Calu3 (cell line): Measurements from ENCODE around the gene TNRC6C. TPM values are rescaled to one million over a fixed set of nuclear protein-coding genes. Genes with fewer than 3 reads are reported as not detected.

Experiments used
- BruUV-seq: library from RNA; stranded (reverse); fragments of 400-500 nt; replicated peaks from 2 replicates; lab custom pipeline; 2021; lab: Mats Ljungman, UMichigan
- CTCF ChIA-PET: fragments of 300-600 bp; sonication (Branson Sonifier 250); formaldehyde crosslinking; loops from one replicate; lab custom pipeline; 2022; ENCODE audit warnings: antibody characterized with exemption; lab: Charles Lee
- DNase-seq: peaks from one replicate; pipeline ENCODE4 v3.0.0; 2022
- H3K27ac Mint-ChIP-seq: one replicate; pipeline ENCODE4 v1.8.0; 2022; ENCODE audit warnings: mixed read lengths; ENCODE audit not compliant: unreplicated experiment
- H3K27me3 Mint-ChIP-seq: one replicate; pipeline ENCODE4 v1.8.0; 2022; ENCODE audit warnings: mixed read lengths; ENCODE audit not compliant: unreplicated experiment
- H3K36me3 Mint-ChIP-seq: one replicate; pipeline ENCODE4 v1.8.0; 2022; ENCODE audit warnings: mild to moderate bottlenecking, moderate library complexity, mixed read lengths; ENCODE audit not compliant: insufficient read depth, unreplicated experiment
- H3K4me1 Mint-ChIP-seq: one replicate; pipeline ENCODE4 v1.8.0; 2022; ENCODE audit warnings: mild to moderate bottlenecking, low read depth, mixed read lengths; ENCODE audit not compliant: unreplicated experiment
- H3K4me3 Mint-ChIP-seq: one replicate; pipeline ENCODE4 v1.8.0; 2022; ENCODE audit warnings: mild to moderate bottlenecking, low read depth, moderate library complexity, mixed read lengths; ENCODE audit not compliant: unreplicated experiment
- H3K9me3 Mint-ChIP-seq: one replicate; pipeline ENCODE4 v1.8.0; 2022; ENCODE audit warnings: low read depth, mixed read lengths; ENCODE audit not compliant: unreplicated experiment
- CTCF ChIP-seq: fragments of 200-600 bp; IDR thresholded peaks from one replicate; pipeline ENCODE4 v1.8.0; 2022; ENCODE audit warnings: antibody characterized with exemption; ENCODE audit not compliant: unreplicated experiment
- intact Hi-C: fragments of 100-400 bp; cut with micrococcal nuclease; formaldehyde crosslinking; loops from one replicate; pipeline ENCODE4 v1.10.0; 2022; ENCODE audit not compliant: unreplicated experiment
- total RNA-seq: library from RNA; stranded (reverse); gene quantifications from 2 replicates; pipeline ENCODE4 v1.2.3, GENCODE V29; 2022

TNRC6C gene
- total RNA-seq, 1 experiment from 2014 or later, result 18.2 TPM

DNA sequence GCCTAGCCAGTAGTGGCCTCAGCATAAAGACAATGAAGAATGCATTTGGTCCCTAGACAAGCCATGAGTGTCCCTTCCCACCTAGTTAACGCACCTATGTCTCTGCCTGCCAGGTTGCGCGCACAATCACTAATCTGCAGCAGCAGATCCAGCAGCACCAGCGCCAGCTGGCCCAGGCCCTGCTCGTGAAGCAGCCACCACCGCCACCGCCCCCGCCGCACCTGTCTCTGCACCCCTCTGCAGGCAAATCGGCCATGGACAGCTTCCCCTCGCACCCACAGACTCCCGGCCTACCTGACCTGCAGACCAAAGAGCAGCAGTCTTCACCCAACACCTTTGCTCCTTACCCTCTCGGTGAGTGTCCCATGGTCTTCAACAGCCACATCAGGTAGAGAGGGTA lies 128.2 kb downstream of the TNRC6C start:
- no peak for TF ChIP-seq CTCF
- intact Hi-C loops, result no loop called here
- H3K4me3 Mint-ChIP-seq, result no peak overlapping the region
- H3K9me3 Mint-ChIP-seq, result no peaks in the 10 kb centered on the region
- H3K27ac Mint-ChIP-seq, result no peak overlapping the region
- BruUV-seq, result no TSS peak
- H3K27me3 Mint-ChIP-seq, result no peaks in the 10 kb centered on the region
- H3K4me1 Mint-ChIP-seq, result no peaks in the 10 kb centered on the region
- CTCF ChIA-PET, result interaction anchor here (0.7 kb wide), 1 partner anchor 571 kb away, joined by 10 read pairs; no protein-coding TSS in a partner anchor
- peaks cover 6% of the 10 kb centered on the region for H3K36me3 Mint-ChIP-seq
- no peak for DNase-seq

GRCh38 chr17:78088529-78088928 lies 130.0 kb downstream of the TNRC6C start:
- no peak for DNase-seq
- Mint-ChIP-seq H3K4me3 (no peak overlapping the region), H3K36me3 (peaks cover 6% of the 10 kb centered on the region), H3K4me1 (no peaks in the 10 kb centered on the region), H3K9me3 (no peaks in the 10 kb centered on the region), H3K27me3 (no peaks in the 10 kb centered on the region), H3K27ac (no peak overlapping the region)
- no peak for TF ChIP-seq CTCF
- CTCF ChIA-PET, result no interaction called here
- intact Hi-C loops, result no loop called here
- no TSS peak for BruUV-seq

DNA sequence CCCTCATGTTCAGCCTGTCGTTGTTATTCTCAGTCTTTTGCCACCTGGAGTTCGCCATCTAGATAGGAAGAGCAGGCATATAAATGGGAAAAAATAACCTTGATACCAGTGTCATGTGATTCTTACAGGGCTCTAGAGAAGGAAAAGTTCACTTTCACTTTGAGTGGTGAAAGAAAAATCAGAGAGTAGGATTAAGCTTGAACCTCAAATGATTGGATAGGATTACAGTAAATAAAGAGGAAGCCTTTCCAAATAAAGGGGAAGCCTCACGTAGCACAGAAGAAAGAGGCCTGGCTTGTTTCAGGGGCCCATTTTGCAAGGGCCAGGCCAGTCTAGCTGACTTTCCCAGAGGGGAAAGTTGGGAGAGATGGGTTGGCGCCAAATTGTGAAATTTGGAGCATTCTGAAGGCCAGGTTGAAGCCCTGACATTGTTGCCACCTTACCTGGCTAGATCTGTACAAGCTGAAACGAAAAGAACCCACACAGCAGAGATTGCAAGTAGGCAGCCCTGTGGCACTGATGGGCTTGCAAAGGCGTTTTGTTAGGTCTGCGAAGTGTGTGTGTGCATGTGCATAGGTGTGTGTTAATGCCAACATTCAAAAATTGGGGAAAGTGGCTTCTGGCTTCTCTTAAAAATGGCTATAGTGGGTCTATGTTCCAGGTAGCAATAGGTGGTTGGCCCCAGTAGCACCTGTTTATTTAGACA lies 131.2 kb downstream of the TNRC6C start:
- no peak for DNase-seq
- Mint-ChIP-seq H3K36me3 (peaks cover 8% of the 10 kb centered on the region), H3K9me3 (no peaks in the 10 kb centered on the region), H3K4me1 (no peaks in the 10 kb centered on the region), H3K27me3 (no peaks in the 10 kb centered on the region), H3K4me3 (no peak overlapping the region), H3K27ac (no peak overlapping the region)
- no peak for TF ChIP-seq CTCF
- intact Hi-C loops, result no loop called here
- CTCF ChIA-PET, result interaction anchor here (0.6 kb wide), 2 partner anchors 131 to 439 kb away, joined by 3 read pairs; partner anchors contain the start of gene TNRC6C
- no TSS peak for BruUV-seq

GRCh38 chr17:78092794-78093324 lies 134.4 kb downstream of the TNRC6C start:
- CTCF ChIA-PET, result interaction anchor here (0.6 kb wide), 2 partner anchors 95 to 334 kb away, joined by 3 to 5 read pairs; no protein-coding TSS in a partner anchor
- H3K27ac Mint-ChIP-seq, result no peak overlapping the region
- H3K36me3 Mint-ChIP-seq, result peaks cover 5% of the 10 kb centered on the region
- no TSS peak for BruUV-seq
- H3K4me1 Mint-ChIP-seq, result no peaks in the 10 kb centered on the region
- intact Hi-C loops, result no loop called here
- H3K9me3 Mint-ChIP-seq, result no peaks in the 10 kb centered on the region
- no peak for TF ChIP-seq CTCF
- no peaks in the 10 kb centered on the region for H3K27me3 Mint-ChIP-seq
- DNase-seq, result no peak
- H3K4me3 Mint-ChIP-seq, result no peak overlapping the region
